ENCODE results near the gene UTP20. TPM values are rescaled to one million over a fixed set of nuclear protein-coding genes. Genes with fewer than 3 reads are reported as not detected.
"Not testable (repeated sequence)": the region's sequence is repeated elsewhere in the genome, so short reads cannot be mapped to it uniquely, and the experiment has no call there.

UTP20 gene
- total RNA-seq, 1 donor from 2014 or later: 13.0 TPM

GRCh38 chr12:101414533-101415119 lies 134.7 kb downstream of the UTP20 start:
- no peak for DNase-seq (ENCODE audit: low spot score)
- ATAC-seq: no peak
- intact Hi-C loops (cut with DNase I): no loop called here

GRCh38 chr12:101415228-101415627 lies 135.3 kb downstream of the UTP20 start:
- DNase-seq (ENCODE audit: low spot score) (no peak), ATAC-seq (no peak)
- intact Hi-C loops (cut with DNase I): no loop called here

- not testable (repeated sequence) for ATAC-seq; DNase-seq (ENCODE audit: low spot score)
- intact Hi-C loops (cut with DNase I): loop anchor here (5.0 kb wide), 1 partner anchor 415 kb away; no protein-coding TSS in a partner anchor
Measured at GRCh38 chr12:101422066-101422465, 142.2 kb downstream of the UTP20 start.

GRCh38 chr12:101424620-101425019 lies 144.7 kb downstream of the UTP20 start:
- no peak for DNase-seq (ENCODE audit: low spot score)
- intact Hi-C loops (cut with DNase I): loop anchor here (5.0 kb wide), 1 partner anchor 413 kb away; no protein-coding TSS in a partner anchor
- no peak for ATAC-seq

GRCh38 chr12:101430456-101430855 lies 150.6 kb downstream of the UTP20 start:
- intact Hi-C loops (cut with DNase I): no loop called here
- DNase-seq (ENCODE audit: low spot score) (no peak), ATAC-seq (no peak)

- ATAC-seq: no peak
- DNase-seq (ENCODE audit: low spot score): no peak
- intact Hi-C loops (cut with DNase I): no loop called here
Measured at GRCh38 chr12:101436136-101436535, 156.2 kb downstream of the UTP20 start.

Other genes starting within 250 kb of the UTP20 start
- not detected for gene SLC5A8, start 69.9 kb upstream of the UTP20 start, total RNA-seq
- gene ARL1, start 127.7 kb downstream of the UTP20 start, total RNA-seq: 80.6 TPM
- 0.40 TPM for gene SPIC, start 195.2 kb downstream of the UTP20 start, total RNA-seq

All from sciatic nerve (tissue), 2 donors.